SK-N-MC (cell line): Measurements from ENCODE around the gene IAH1.

Experiments
- EZH2 ChIP-seq: fragments of 200-600 bp; sonication (generic); IDR thresholded peaks from one replicate; pipeline ENCODE4 v1.6.1; 2017; ENCODE audit warnings: antibody characterized with exemption
- POLR2AphosphoS5 ChIP-seq: IDR thresholded peaks from 2 replicates; pipeline ENCODE4 v1.6.1; 2012; ENCODE audit warnings: mild to moderate bottlenecking, low read depth, low read length, borderline replicate concordance

DNA sequence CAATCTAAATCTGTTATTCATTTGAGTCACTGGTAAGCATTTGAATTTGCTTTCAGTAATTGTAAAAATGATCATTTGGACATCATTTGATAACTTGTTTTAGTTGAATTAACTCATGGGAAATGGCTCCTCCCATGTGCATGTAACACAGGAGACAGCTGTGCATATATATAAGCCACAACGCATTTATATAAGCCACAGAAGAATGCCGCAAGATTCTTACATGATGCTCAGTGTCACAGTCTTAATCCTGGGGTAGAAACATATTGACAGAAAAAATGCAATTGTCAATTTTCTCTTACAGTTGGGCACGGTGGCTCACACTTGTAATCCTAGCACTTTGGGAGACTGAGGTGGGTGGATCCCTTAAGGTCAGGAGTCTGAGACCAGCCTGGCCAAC lies 13.3 kb upstream of the IAH1 start:
- TF ChIP-seq POLR2AphosphoS5 (no peak), EZH2 (no peak)
